Activated CD8-positive, alpha-beta T cell treated with anti-CD3 and anti-CD28 coated beads, Interleukin-2, amount 10 ng/mL, durations not matched to agents 7 days and 5 days (primary cell): ENCODE measurements around the gene TMEM169. TPM values are rescaled to one million over a fixed set of nuclear protein-coding genes. Genes with fewer than 3 reads are reported as not detected.

Experiments
- ATAC-seq: fragments of 150-1000 bp; cut with Tn5 transposase; one replicate; pipeline ENCODE4 v1.10.0; 2021; ENCODE audit warnings: moderate library complexity
- CTCF ChIA-PET: fragments of 350-600 bp; sonication (Branson Sonifier 250); formaldehyde crosslinking; loops from one replicate; lab custom pipeline; 2021; ENCODE audit warnings: antibody characterized with exemption; lab: Charles Lee
- POLR2A ChIA-PET: fragments of 350-600 bp; sonication (Branson Sonifier 250); formaldehyde crosslinking; loops from one replicate; lab custom pipeline; 2021; ENCODE audit warnings: antibody characterized with exemption; lab: Charles Lee
- DNase-seq: peaks from one replicate; pipeline ENCODE4 v3.0.0-alpha.2; 2020
- H3K27ac Mint-ChIP-seq: one replicate; pipeline ENCODE4 v1.8.0; 2021; ENCODE audit warnings: mild to moderate bottlenecking, mixed read lengths
- H3K27me3 Mint-ChIP-seq: one replicate; pipeline ENCODE4 v1.8.0; 2021; ENCODE audit warnings: low read depth, mixed read lengths
- H3K36me3 Mint-ChIP-seq: one replicate; pipeline ENCODE4 v1.8.0; 2021; ENCODE audit warnings: low read depth, mixed read lengths
- H3K4me1 Mint-ChIP-seq: one replicate; pipeline ENCODE4 v1.8.0; 2021; ENCODE audit warnings: low read depth, mixed read lengths
- H3K4me3 Mint-ChIP-seq: one replicate; pipeline ENCODE4 v1.8.0; 2021; ENCODE audit warnings: mild to moderate bottlenecking, mixed read lengths
- H3K9me3 Mint-ChIP-seq: one replicate; pipeline ENCODE4 v1.8.0; 2022; ENCODE audit warnings: mixed read lengths; ENCODE audit not compliant: insufficient read depth
- total RNA-seq, 2 experiments: library from RNA; stranded (reverse); gene quantifications; one replicate each; pipeline ENCODE4 v1.2.3, GENCODE V29; 2021

Gene TMEM169
- total RNA-seq, 2 experiments from 2014 or later: 1.2 to 1.4 TPM

GRCh38 chr2:216104691-216105090, 23.0 kb downstream of the TMEM169 start:
- DNase-seq (no peak), ATAC-seq (no peak)
- Mint-ChIP-seq H3K4me1 (peaks cover 14% of the 10 kb centered on the region), H3K27me3 (no peaks in the 10 kb centered on the region), H3K36me3 (peaks cover 6% of the 10 kb centered on the region), H3K4me3 (no peak overlapping the region), H3K27ac (no peak overlapping the region), H3K9me3 (no peaks in the 10 kb centered on the region)
- CTCF ChIA-PET: interaction anchor here (0.7 to 2.1 kb wide), 3 partner anchors 9 to 45 kb away, joined by 4 read pairs; no protein-coding TSS in a partner anchor
- POLR2A ChIA-PET: interaction anchor here (1.0 kb wide), 1 partner anchor 10 kb away, joined by 5 read pairs; no protein-coding TSS in a partner anchor

GRCh38 chr2:216107320-216107719, 25.6 kb downstream of the TMEM169 start:
- Mint-ChIP-seq H3K27me3 (no peaks in the 10 kb centered on the region), H3K9me3 (no peaks in the 10 kb centered on the region), H3K27ac (no peak overlapping the region), H3K36me3 (peaks cover 33% of the 10 kb centered on the region), H3K4me3 (peak overlapping the region; percentile 4), H3K4me1 (peaks cover 36% of the 10 kb centered on the region)
- POLR2A ChIA-PET: interaction anchor here (2.0 to 3.1 kb wide), 3 partner anchors 12 to 49 kb away, joined by 9 to 13 read pairs (median 12); partner anchors contain the start of genes PECR and TMEM169
- DNase-seq: no peak
- ATAC-seq: no peak
- CTCF ChIA-PET: interaction anchor here (0.9 to 6.1 kb wide), 5 partner anchors 9 to 74 kb away, joined by 3 to 76 read pairs (median 9); partner anchors contain the start of genes PECR and TMEM169

GRCh38 chr2:216107760-216108159, 26.0 kb downstream of the TMEM169 start:
- ATAC-seq (no peak), DNase-seq (no peak)
- Mint-ChIP-seq H3K27me3 (no peaks in the 10 kb centered on the region), H3K9me3 (no peaks in the 10 kb centered on the region), H3K36me3 (peaks cover 37% of the 10 kb centered on the region), H3K27ac (no peak overlapping the region), H3K4me1 (peaks cover 40% of the 10 kb centered on the region), H3K4me3 (peak overlapping the region; percentile 4)
- POLR2A ChIA-PET: interaction anchor here (0.9 to 3.1 kb wide), 5 partner anchors 12 to 74 kb away, joined by 3 to 13 read pairs (median 9); partner anchors contain the start of genes PECR and TMEM169
- CTCF ChIA-PET: interaction anchor here (0.9 to 6.1 kb wide), 7 partner anchors 10 to 158 kb away, joined by 3 to 76 read pairs (median 9); partner anchors contain the start of genes PECR and TMEM169

GRCh38 chr2:216108310-216108966, 26.7 kb downstream of the TMEM169 start:
- peaks cover 47% of the 10 kb centered on the region for H3K4me1 Mint-ChIP-seq
- peak overlapping the region; percentile 84 for H3K27ac Mint-ChIP-seq
- peak overlapping the region; percentile 99 for H3K4me3 Mint-ChIP-seq
- H3K9me3 Mint-ChIP-seq: no peaks in the 10 kb centered on the region
- ATAC-seq: no peak
- ChIA-PET POLR2A (interaction anchor here (0.9 to 3.1 kb wide), 7 partner anchors 11 to 92 kb away, joined by 3 to 13 read pairs (median 9); partner anchors contain the start of genes PECR and TMEM169), CTCF (interaction anchor here (0.7 to 6.1 kb wide), 15 partner anchors 11 to 308 kb away, joined by 3 to 76 read pairs (median 9); partner anchors contain the start of genes PECR and TMEM169)
- H3K27me3 Mint-ChIP-seq: no peaks in the 10 kb centered on the region
- peaks cover 44% of the 10 kb centered on the region for H3K36me3 Mint-ChIP-seq
- no peak for DNase-seq

- H3K27me3 Mint-ChIP-seq: no peaks in the 10 kb centered on the region
- DNase-seq (peak; percentile 98), ATAC-seq (peak; percentile 80)
- peaks cover 54% of the 10 kb centered on the region for H3K4me1 Mint-ChIP-seq
- H3K4me3 Mint-ChIP-seq: peak within 1 kb of the TSS; percentile 99
- CTCF ChIA-PET: interaction anchor here (0.7 to 6.1 kb wide), 25 partner anchors 8 to 407 kb away, joined by 3 to 76 read pairs (median 5); partner anchors contain the start of genes PECR and TMEM169
- peak within 1 kb of the TSS; percentile 99 for H3K27ac Mint-ChIP-seq
- H3K36me3 Mint-ChIP-seq: peaks cover 51% of the 10 kb centered on the region
- no peaks in the 10 kb centered on the region for H3K9me3 Mint-ChIP-seq
- POLR2A ChIA-PET: interaction anchor here (1.0 to 3.1 kb wide), 13 partner anchors 10 to 797 kb away, joined by 3 to 13 read pairs (median 5); partner anchors contain the start of genes ATIC, PECR, RPL37A and TMEM169
These were observed 27.5 kb downstream of the TMEM169 start, which contains the start of gene XRCC5 for GRCh38 chr2:216108967-216109921. Gene XRCC5, plus strand, starts transcription at chr2:216109348. Its CDS starts 89 bp downstream, at chr2:216109437.

GRCh38 chr2:216109962-216110614, 28.4 kb downstream of the TMEM169 start:
- no peaks in the 10 kb centered on the region for H3K9me3 Mint-ChIP-seq
- peak overlapping the region; percentile 99 for H3K27ac Mint-ChIP-seq
- ChIA-PET POLR2A (interaction anchor here (1.0 to 3.1 kb wide), 10 partner anchors 10 to 798 kb away, joined by 3 to 13 read pairs (median 8); partner anchors contain the start of genes ATIC, PECR, RPL37A and TMEM169), CTCF (interaction anchor here (0.7 to 6.1 kb wide), 32 partner anchors 8 to 406 kb away, joined by 3 to 76 read pairs (median 4); partner anchors contain the start of genes MREG, PECR and TMEM169)
- peaks cover 60% of the 10 kb centered on the region for H3K36me3 Mint-ChIP-seq
- peak; percentile 13 for ATAC-seq
- H3K27me3 Mint-ChIP-seq: no peaks in the 10 kb centered on the region
- peak overlapping the region; percentile 99 for H3K4me3 Mint-ChIP-seq
- peaks cover 59% of the 10 kb centered on the region for H3K4me1 Mint-ChIP-seq
- DNase-seq: no peak

GRCh38 chr2:216110620-216111019, 28.9 kb downstream of the TMEM169 start:
- Mint-ChIP-seq H3K9me3 (no peaks in the 10 kb centered on the region), H3K4me3 (peak overlapping the region; percentile 99), H3K27ac (peak overlapping the region; percentile 99), H3K36me3 (peaks cover 63% of the 10 kb centered on the region), H3K4me1 (peaks cover 63% of the 10 kb centered on the region), H3K27me3 (no peaks in the 10 kb centered on the region)
- ChIA-PET POLR2A (interaction anchor here (1.0 to 1.7 kb wide), 6 partner anchors 9 to 799 kb away, joined by 3 to 11 read pairs (median 5); partner anchors contain the start of gene ATIC), CTCF (interaction anchor here (0.7 to 6.1 kb wide), 28 partner anchors 9 to 406 kb away, joined by 3 to 76 read pairs (median 4); partner anchors contain the start of genes MREG, PECR and TMEM169)
- ATAC-seq: no peak
- DNase-seq: no peak

GRCh38 chr2:216111122-216111521, 29.4 kb downstream of the TMEM169 start:
- Mint-ChIP-seq H3K36me3 (peaks cover 66% of the 10 kb centered on the region), H3K27ac (peak overlapping the region; percentile 99), H3K4me3 (peak overlapping the region; percentile 99), H3K9me3 (no peaks in the 10 kb centered on the region), H3K27me3 (no peaks in the 10 kb centered on the region), H3K4me1 (peaks cover 65% of the 10 kb centered on the region)
- CTCF ChIA-PET: interaction anchor here (0.9 to 6.1 kb wide), 18 partner anchors 8 to 94 kb away, joined by 3 to 76 read pairs (median 6); partner anchors contain the start of genes PECR and TMEM169
- no peak for DNase-seq
- no peak for ATAC-seq
- POLR2A ChIA-PET: interaction anchor here (0.6 to 1.7 kb wide), 2 partner anchors 9 to 19 kb away, joined by 3 to 11 read pairs; no protein-coding TSS in a partner anchor

- no peaks in the 10 kb centered on the region for H3K27me3 Mint-ChIP-seq
- ATAC-seq: no peak
These were observed 31.2 kb downstream of the TMEM169 start for GRCh38 chr2:216112926-216113325.

GRCh38 chr2:216113572-216113971, 31.9 kb downstream of the TMEM169 start:
- H3K9me3 Mint-ChIP-seq: no peaks in the 10 kb centered on the region
- ATAC-seq (no peak), DNase-seq (peak; percentile 28)
- no peaks in the 10 kb centered on the region for H3K27me3 Mint-ChIP-seq
- peak overlapping the region; percentile 26 for H3K27ac Mint-ChIP-seq
- peaks cover 84% of the 10 kb centered on the region for H3K4me1 Mint-ChIP-seq
- no peak overlapping the region for H3K4me3 Mint-ChIP-seq
- ChIA-PET CTCF (interaction anchor here (0.8 to 3.4 kb wide), 16 partner anchors 8 to 95 kb away, joined by 3 to 31 read pairs (median 6); partner anchors contain the start of genes PECR and TMEM169), POLR2A (interaction anchor here (1.1 to 1.6 kb wide), 3 partner anchors 29 to 33 kb away, joined by 3 to 7 read pairs (median 5); no protein-coding TSS in a partner anchor)
- peaks cover 90% of the 10 kb centered on the region for H3K36me3 Mint-ChIP-seq

More at GRCh38 chr2:216112926-216113325, 31.2 kb downstream of the TMEM169 start:
- DNase-seq: no peak
- no peaks in the 10 kb centered on the region for H3K9me3 Mint-ChIP-seq
- H3K36me3 Mint-ChIP-seq: peaks cover 84% of the 10 kb centered on the region
- H3K27ac Mint-ChIP-seq: peak overlapping the region; percentile 26
- H3K4me1 Mint-ChIP-seq: peaks cover 83% of the 10 kb centered on the region
- ChIA-PET CTCF (interaction anchor here (0.9 to 3.4 kb wide), 7 partner anchors 9 to 79 kb away, joined by 3 to 31 read pairs (median 9); no protein-coding TSS in a partner anchor), POLR2A (no interaction called here)
- peak overlapping the region; percentile 16 for H3K4me3 Mint-ChIP-seq
